K562 (cell line): ENCODE data around the gene HAUS1. TPM values are rescaled to one million over a fixed set of nuclear protein-coding genes. Genes with fewer than 3 reads are reported as not detected.

Source experiments
- BRCA1 ChIP-seq, 2 experiments: fragments of 450-650 bp in 1 of 2; sonication (generic) in 1 of 2; formaldehyde crosslinking in 1 of 2; IDR thresholded peaks; 2 replicates each; pipeline versions ENCODE4 v1.5.0 to v1.6.1; 2017 to 2020; ENCODE audit warnings: mild to moderate bottlenecking in 1 of 2, missing genetic modification reagents in 1 of 2
- CBX8 ChIP-seq: fragments of 200-600 bp; sonication (generic); IDR thresholded peaks from 2 replicates; pipeline ENCODE4 v1.6.1; 2012; ENCODE audit warnings: borderline replicate concordance, mixed run types, low read depth, mild to moderate bottlenecking, moderate library complexity, mixed read lengths, low read length, control low read depth, inconsistent platforms; ENCODE audit not compliant: poor library complexity, severe bottlenecking; ENCODE audit errors: extremely low read depth
- FOSL1 ChIP-seq: fragments of 200-800 bp; sonication (Bioruptor generic); conservative IDR thresholded peaks from 2 replicates; pipeline ENCODE4 v1.6.1; 2016; ENCODE audit warnings: missing genetic modification characterization, missing compliant biosample characterization
- FOXM1 ChIP-seq, 2 experiments: fragments of 450-650 bp in 1 of 2; sonication (generic) in 1 of 2; formaldehyde crosslinking in 1 of 2; IDR thresholded peaks; 2 replicates each; pipeline versions ENCODE4 v1.6.1 to v1.9.0; 2017 to 2022; ENCODE audit warnings: low read depth in 2 of 2, mild to moderate bottlenecking in 2 of 2, missing genetic modification reagents in 1 of 2, moderate library complexity in 1 of 2
- HDAC6 ChIP-seq: IDR thresholded peaks from 2 replicates; pipeline ENCODE4 v1.6.1; 2012; ENCODE audit warnings: low read depth, mild to moderate bottlenecking, control low read depth, inconsistent platforms, low read length, moderate library complexity
- MAZ ChIP-seq, 2 experiments: fragments of 450-650 bp in 1 of 2; sonication (generic) in 1 of 2; formaldehyde crosslinking; IDR thresholded peaks in 1 of 2; conservative IDR thresholded peaks in 1 of 2; 2 replicates each; pipeline versions ENCODE4 v1.4.0 to v1.5.0; 2020; ENCODE audit warnings: mild to moderate bottlenecking in 1 of 2, missing genetic modification reagents in 1 of 2
- MITF ChIP-seq: IDR thresholded peaks from 2 replicates; pipeline ENCODE4 v1.6.1; 2014; ENCODE audit warnings: antibody characterized with exemption
- MYC ChIP-seq, 2 experiments: fragments of 250-450 bp in 1 of 2; sonication (Bioruptor Pico) in 1 of 2; IDR thresholded peaks; 2 replicates each; pipeline versions ENCODE4 v1.5.1 to v1.6.1; 2012 to 2021; ENCODE audit warnings: low read depth in 2 of 2, borderline replicate concordance in 1 of 2, improper control_type of control experiment in 1 of 2, low read length in 1 of 2, mild to moderate bottlenecking in 1 of 2, moderate library complexity in 1 of 2
- NBN ChIP-seq: fragments of 450-650 bp; IDR thresholded peaks from 2 replicates; pipeline ENCODE4 v1.6.1; 2016; ENCODE audit warnings: low read depth, mild to moderate bottlenecking
- PKNOX1 ChIP-seq: fragments of 450-650 bp; IDR thresholded peaks from 2 replicates; pipeline ENCODE4 v1.6.1; 2016
- RBM17 ChIP-seq: fragments of 200-400 bp; formaldehyde crosslinking; IDR thresholded peaks from 2 replicates; pipeline ENCODE4 v1.6.1; 2017; ENCODE audit warnings: low read depth, mild to moderate bottlenecking, low read length, borderline replicate concordance
- RBM34 ChIP-seq: fragments of 200-400 bp; formaldehyde crosslinking; IDR thresholded peaks from 2 replicates; pipeline ENCODE4 v1.6.1; 2018; ENCODE audit warnings: low read length, borderline replicate concordance; ENCODE audit not compliant: insufficient read depth
- SNRNP70 ChIP-seq: fragments of 200-400 bp; formaldehyde crosslinking; optimal IDR thresholded peaks from 2 replicates; pipeline ENCODE3; 2017; ENCODE audit warnings: low read depth, low read length
- SRSF3 ChIP-seq: fragments of 200-400 bp; formaldehyde crosslinking; IDR thresholded peaks from 2 replicates; pipeline ENCODE4 v1.6.1; 2016; ENCODE audit warnings: mild to moderate bottlenecking, low read length, moderate library complexity; ENCODE audit not compliant: insufficient read depth
- TAF15 ChIP-seq: fragments of 200-400 bp; formaldehyde crosslinking; IDR thresholded peaks from 2 replicates; pipeline ENCODE4 v1.6.1; 2017; ENCODE audit warnings: mild to moderate bottlenecking, low read depth, low read length, moderate library complexity
- TAF9B ChIP-seq: fragments of 450-650 bp; IDR thresholded peaks from 2 replicates; pipeline ENCODE4 v1.6.1; 2018; ENCODE audit warnings: mild to moderate bottlenecking; ENCODE audit not compliant: partially characterized antibody
- TCF7 ChIP-seq: sonication (generic); IDR thresholded peaks from 2 replicates; pipeline ENCODE4 v1.6.1; 2016; ENCODE audit warnings: antibody characterized with exemption, borderline replicate concordance
- THAP12 ChIP-seq: fragments of 250-450 bp; sonication (Bioruptor Pico); IDR thresholded peaks from 2 replicates; pipeline ENCODE4 v1.9.0; 2021; ENCODE audit warnings: mild to moderate bottlenecking, inconsistent platforms
- ZNF695 ChIP-seq: fragments of 450-650 bp; formaldehyde crosslinking; IDR thresholded peaks from 2 replicates; pipeline ENCODE4 v1.4.0; 2020; ENCODE audit warnings: mild to moderate bottlenecking, moderate library complexity
- ZNF780A ChIP-seq: fragments of 250-450 bp; sonication (Bioruptor Pico); IDR thresholded peaks from 2 replicates; pipeline ENCODE4 v1.5.0; 2021; ENCODE audit warnings: mild to moderate bottlenecking
- ZNF785 ChIP-seq: fragments of 250-450 bp; sonication (Bioruptor Pico); IDR thresholded peaks from 2 replicates; pipeline ENCODE4 v1.4.0; 2020; ENCODE audit warnings: mild to moderate bottlenecking
- polyA plus RNA-seq, 8 experiments: library from polyadenylated mRNA; depleted of rRNA in 4 of 8; stranded (reverse) in 5 of 8; unstranded in 3 of 8; fragments of >200 nt; fragmentation: Nextera tagmentation in 2 of 8; fragmentation: Illumina TruSeq in 1 of 8; extraction: Ambion mirVana in 2 of 8; extraction: Trizol in 1 of 8; gene quantifications; 2 replicates each; pipeline versions ENCODE4 v1.2.1 to v1.2.3, GENCODE V29; 2011 to 2014; ENCODE audit warnings: inconsistent platforms in 1 of 8, missing spikeins in 1 of 8
- total RNA-seq, 7 experiments: library from RNA; depleted of rRNA in 6 of 7; stranded (reverse); fragments of >200 nt in 6 of 7; fragmentation: Illumina TruSeq in 2 of 7; extraction: Trizol in 2 of 7; gene quantifications; 2 replicates each; pipeline versions ENCODE4 v1.2.1 to v1.2.3, GENCODE V29; 2011 to 2021; ENCODE audit warnings: low replicate concordance in 1 of 7

HAUS1 gene
- total and polyA plus RNA-seq, 9 of the 15 experiments (the other 6 are each of a cell fraction or from before 2014, with no cell fraction given), result 45.6 to 135 (median 76.3) TPM

GRCh38 chr18:46173393-46174341, 69.5 kb downstream of the HAUS1 start (continued):
- TF ChIP-seq BRCA1 (IDR thresholded peaks at IDR 0.05), result no peak
- TF ChIP-seq BRCA1 (CRISPR knock-in tag; IDR thresholded peaks at IDR 0.05), result no peak
- TF ChIP-seq PKNOX1, result 0 out of 2 replicates have a peak, but pooled peaks have one; percentile 14
- TF ChIP-seq THAP12 (CRISPR knock-in tag), result peak; percentile 59; the same call in 1 of the 2 replicates
- no peak for TF ChIP-seq CBX8
- no peak for TF ChIP-seq NBN
- TF ChIP-seq TCF7, result no peak
- peak; percentile 49 for TF ChIP-seq MYC (IDR thresholded peaks at IDR 0.05; ENCODE audit: low read depth, low read length)
- TF ChIP-seq MYC (CRISPR knock-in tag; IDR thresholded peaks at IDR 0.05; ENCODE audit: borderline replicate concordance, low read depth), result no peak
- no peak for TF ChIP-seq MITF
- no peak for TF ChIP-seq FOXM1 (IDR thresholded peaks at IDR 0.05; ENCODE audit: low read depth)
- no peak for TF ChIP-seq FOXM1 (CRISPR knock-in tag; IDR thresholded peaks at IDR 0.05; ENCODE audit: low read depth)
- peak; percentile 34 for TF ChIP-seq FOSL1 (tag)
- TF ChIP-seq ZNF780A (CRISPR knock-in tag), result no peak
- no peak for TF ChIP-seq ZNF695
- no peak for TF ChIP-seq RBM17
- no peak for TF ChIP-seq HDAC6
- no peak for TF ChIP-seq SRSF3
- TF ChIP-seq MAZ (CRISPR knock-in tag; conservative IDR thresholded peaks at IDR 0.05 in 1 of 2, IDR thresholded peaks at IDR 0.05 in 1 of 2), result peak; percentile 24 to 60; a peak in 2 of 4 replicates
- no peak for TF ChIP-seq SNRNP70
- peak; percentile 62 for TF ChIP-seq TAF9B
- TF ChIP-seq RBM34, result no peak
- no peak for TF ChIP-seq ZNF785
- TF ChIP-seq TAF15, result no peak
